GM18508 (cell line): Measurements from ENCODE around the gene CAPN12.

Source experiments
- ATAC-seq: cut with Tn5 transposase; IDR thresholded peaks from one replicate; pipeline ENCODE4 v1.9.1; 2021; ENCODE audit warnings: moderate number of reproducible peaks; ENCODE audit not compliant: insufficient read depth, unreplicated experiment

Gene CAPN12

DNA sequence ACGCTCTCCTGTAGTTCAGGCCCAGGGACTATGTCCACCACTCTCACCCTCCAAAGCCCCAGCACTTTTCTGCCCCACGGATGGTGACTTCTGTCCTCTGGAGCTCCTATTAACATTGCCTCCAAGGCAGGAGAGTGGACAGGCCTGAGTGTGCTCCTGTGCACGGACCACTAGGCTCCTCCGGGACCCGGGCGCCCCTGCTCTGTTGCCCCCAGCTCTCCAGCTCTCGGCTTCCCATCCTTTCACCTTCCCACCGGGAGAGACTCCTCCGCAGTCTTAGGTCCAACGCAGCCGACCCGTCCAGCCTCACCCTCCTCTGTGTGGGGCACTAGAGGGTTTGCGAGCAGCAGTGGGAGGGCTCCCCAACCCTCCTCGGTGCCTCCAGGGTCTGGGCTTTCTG, 30.4 kb downstream of the CAPN12 start:
- no peak for ATAC-seq

DNA sequence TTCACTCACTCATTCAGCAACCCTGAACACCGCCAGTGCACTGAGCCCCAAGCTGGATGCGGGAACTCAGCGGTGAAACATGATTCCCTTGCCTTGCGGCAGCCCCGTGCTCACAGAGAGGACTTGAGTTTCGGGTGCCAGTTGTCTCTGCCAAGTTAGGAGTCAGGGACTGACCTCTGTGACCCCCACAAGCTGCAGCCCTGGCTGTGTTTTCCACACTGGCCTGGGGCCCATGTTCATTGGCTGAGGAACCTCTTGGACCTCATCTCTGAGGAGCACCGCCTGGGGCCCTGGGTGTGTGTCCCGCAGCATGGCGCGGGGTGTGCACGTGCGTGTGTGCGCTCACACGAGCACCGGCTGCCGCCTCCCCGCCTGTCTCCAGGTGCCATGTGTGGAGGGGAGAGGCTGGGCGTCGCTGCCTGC, 31.0 kb downstream of the CAPN12 start:
- no peak for ATAC-seq

DNA sequence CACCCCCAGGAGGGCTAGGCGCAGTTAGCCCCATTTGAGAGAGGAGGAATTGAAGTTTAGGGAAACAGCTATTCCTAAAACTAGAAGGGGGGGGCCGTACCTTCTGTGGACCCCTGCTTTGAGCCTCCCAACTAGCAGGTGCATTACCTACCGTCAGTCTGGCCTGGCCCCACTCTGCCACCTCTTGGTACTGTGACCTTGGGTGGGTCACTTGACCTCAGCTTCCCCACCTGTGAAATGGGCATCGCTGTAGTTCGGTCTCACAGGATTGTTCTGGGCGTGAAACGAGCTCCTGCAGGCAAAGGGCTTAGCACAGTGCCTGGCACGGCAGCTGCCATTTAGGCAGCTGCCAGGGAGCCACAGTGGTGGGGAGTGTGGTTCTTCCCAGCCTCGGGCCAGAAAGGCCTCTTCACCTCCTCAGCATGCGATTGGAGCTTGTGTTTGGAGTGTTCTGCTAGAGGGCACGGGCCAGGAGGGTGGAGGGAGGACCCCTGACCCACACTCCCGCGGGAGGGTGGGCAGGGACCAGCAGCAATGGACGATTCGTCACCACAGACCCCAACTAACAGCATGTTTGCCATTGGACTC, 32.0 kb downstream of the CAPN12 start:
- no peak for ATAC-seq

DNA sequence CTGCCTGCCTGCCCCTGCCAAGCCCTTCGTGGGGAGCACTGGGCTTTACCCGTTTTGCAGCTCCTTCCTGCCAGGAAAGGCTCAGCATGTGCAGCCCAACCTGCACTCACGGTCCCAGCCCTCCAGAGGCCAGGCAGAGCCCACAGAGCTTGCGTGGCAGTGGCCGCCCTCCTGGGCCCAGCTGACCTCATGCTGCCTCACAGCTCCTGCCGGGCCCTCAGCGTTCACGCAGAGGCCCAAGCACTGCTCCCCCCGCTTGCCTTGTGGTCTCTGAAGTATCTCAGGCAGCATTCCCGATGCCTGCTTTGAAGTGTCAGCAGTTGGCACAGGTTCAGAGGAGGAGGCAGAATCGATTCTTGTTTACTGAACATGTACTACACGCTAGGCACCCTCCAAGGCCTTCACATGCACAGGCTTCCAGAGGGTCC, 32.5 kb downstream of the CAPN12 start:
- ATAC-seq: no peak

DNA sequence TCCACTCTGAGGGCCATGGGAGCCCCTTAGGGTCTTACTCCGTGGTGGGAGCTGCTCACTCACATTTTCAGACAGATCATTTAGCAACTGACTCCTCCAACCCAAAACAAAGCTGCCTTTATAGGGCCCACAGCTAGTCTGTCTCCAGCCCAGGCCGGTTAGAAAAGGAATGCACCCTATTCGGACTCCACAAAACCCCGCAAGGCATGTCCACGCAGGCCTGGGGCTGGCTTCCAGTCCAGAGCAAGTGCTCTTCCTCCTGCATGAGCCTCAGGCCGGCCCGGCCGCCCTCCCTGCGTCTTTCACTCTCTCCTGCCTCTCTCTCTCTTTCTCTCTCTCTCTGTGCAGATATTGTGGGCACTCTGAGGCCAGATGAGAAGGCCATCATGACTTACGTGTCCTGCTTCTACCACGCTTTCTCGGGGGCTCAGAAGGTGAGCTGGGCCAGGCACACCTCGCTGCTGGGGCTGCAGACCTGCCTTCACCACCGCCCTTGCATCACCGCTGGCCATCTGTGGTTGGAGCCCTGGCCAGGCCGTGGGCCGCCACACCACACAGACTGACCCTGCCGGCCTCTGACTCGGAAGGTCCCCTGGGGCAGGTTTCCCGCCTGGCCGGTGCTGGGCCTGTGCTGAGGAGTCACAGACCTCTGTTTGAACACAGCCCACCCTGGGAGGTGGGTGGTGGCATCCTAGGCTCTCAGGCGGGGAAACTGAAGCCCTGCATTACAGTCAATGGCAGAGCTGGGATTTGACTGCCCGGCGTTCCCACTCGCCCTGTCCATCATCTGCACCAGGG, 33.1 kb downstream of the CAPN12 start:
- ATAC-seq: no peak

DNA sequence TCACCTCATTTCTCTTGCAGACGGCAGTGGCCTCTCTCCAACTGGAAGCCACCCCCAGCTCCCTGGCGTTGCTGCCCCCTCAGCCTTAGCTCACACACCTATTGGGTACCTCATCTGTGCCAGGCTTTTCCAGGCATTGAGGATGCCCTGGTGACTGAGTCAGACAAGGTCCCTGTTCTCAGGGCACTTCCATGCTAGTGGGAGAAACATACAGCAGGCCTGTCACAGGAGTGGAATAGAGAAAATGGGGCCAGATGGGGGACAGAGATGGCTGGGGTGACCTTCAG, 33.9 kb downstream of the CAPN12 start:
- ATAC-seq: no peak

DNA sequence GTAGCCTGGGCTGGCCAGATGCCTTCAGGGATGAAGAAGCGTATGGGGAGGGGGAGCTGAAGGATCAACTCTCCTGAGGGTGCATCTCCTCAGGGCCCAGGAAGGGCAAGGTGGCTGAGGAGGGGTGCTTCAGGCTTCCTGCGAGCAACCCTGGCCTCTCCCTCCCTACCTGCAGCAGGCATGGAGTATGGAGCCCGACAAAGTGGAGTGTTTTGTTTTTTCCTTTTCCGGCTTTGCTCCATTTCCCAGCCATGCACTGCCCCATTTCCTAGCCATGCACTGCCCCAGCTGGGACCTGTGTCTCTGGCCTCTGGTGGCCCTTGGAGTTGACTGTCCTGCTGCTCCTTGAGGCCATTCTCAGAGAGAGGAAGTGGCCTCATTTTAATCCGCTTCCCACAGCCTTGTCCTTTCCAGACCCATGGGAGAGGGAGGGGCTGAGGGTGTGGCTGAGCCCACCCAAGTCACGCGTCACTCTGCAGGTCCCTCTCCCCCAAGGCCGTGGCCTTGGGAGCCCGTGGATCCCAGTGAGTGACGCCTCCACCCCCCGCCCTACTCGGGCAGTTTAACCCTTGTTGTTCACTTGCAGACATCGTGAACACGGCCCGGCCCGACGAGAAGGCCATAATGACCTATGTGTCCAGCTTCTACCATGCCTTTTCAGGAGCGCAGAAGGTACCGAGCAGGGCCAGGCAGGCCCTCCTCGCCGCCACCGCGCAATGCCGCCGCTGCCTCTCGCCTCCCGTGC, 34.4 kb downstream of the CAPN12 start:
- no peak for ATAC-seq

DNA sequence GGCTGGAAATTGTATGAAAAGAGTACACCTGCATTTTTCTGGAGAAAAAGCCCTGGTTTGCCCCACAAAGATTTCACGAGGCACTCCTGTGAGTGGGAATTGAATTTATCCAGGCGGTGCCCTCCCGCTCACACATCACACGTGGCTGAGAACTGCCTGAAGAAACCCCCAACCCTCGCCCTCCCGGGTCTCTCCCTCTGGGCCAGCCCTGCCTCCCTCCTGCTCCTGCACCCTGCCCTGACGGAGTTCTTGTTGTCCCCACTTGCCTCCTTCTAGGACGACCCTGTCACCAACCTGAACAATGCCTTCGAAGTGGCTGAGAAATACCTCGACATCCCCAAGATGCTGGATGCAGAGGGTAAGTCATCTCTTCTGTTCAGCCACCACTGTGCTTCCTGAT, 35.2 kb downstream of the CAPN12 start:
- ATAC-seq: no peak

DNA sequence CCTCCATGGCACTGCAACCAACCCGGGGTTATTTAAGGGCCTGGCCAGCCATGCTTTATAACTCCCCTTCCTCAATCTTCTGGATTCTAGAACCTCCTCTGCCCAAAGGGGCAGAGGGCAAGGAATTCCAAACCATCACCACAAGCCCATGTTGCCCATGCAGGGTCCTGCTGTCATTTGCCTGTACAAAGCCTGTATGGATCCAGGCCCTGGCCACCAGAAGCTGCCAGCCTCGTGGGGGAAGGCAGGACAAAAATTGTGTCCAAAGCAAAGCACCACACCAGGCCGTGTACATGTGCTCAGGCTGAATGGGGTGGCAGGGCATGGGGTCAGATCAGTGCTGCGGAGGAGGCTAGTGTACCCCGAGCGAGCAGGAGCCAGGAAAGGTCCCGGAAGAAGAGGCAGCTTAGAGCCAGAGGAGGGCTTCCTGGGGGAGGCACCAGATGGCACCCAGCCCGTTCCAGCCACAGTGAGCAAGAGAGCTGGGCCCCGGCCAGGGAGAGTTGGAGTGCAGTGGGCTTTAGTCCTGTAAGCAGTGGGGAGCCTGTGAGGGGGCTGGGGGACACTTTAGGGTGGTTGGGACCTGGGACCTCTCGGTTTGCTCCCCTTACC, 35.8 kb downstream of the CAPN12 start:
- no peak for ATAC-seq

DNA sequence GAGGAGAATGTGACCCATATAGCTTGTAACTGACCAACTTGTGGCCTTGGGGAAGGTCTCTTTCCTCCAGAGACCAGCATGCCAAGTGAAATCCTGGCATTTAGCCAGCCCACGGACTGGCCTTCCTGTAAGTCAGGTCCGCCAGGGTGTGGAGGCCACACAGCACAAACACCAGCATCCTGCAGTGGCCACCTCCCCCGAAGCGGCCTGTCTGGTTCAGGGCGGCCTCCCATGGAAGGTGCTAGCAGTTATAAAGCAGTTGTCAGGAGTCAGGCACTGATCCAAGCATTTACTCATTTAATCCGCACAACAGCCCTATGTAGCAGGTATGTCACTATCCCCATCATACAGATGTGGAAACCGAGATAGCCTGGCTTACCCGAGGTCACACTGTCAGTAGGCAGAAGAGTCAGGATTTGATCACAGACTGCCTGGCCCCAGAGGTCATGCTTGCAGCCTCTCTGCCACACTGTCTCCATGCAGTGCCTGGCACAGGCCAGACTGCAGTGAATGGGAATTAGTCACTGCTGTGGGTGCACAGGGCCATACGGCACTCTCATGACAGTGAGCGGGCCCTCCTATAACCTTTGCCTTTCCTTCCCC, 36.7 kb downstream of the CAPN12 start:
- ATAC-seq: no peak

DNA sequence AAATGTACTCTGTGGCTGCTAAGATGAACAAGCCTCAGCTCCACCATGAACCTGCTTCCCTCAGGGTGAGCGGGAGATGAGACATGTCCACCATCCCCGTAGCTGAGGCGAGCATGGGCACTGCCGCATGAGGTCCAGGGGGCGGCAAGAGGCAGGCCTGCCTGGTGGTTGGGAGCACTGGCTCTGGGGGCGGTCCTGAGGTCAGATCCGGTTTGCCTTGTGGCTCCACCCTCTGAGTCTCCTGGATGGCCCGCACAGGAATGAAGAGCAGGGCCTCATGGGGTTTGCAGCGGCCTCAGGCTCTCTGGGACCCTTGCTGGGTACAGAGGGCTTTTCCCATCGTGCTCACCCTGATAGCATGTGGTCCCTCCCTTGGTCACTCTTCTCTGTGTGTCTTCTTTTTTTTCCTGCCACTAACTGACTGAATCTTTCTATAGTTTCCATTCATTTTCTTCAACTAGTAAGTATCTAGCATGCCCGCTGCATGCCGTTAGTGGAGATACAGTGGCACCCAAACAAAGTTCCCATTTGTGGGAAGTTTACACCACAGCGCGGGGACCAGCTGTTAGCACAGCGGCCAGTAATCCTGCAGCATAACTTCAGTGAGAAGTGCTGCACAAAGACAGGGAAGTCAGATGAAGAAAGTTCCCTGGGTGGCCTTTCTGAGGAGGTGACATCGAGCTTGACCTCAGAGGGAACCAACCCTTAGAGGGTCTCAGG, 37.3 kb downstream of the CAPN12 start:
- ATAC-seq: no peak

DNA sequence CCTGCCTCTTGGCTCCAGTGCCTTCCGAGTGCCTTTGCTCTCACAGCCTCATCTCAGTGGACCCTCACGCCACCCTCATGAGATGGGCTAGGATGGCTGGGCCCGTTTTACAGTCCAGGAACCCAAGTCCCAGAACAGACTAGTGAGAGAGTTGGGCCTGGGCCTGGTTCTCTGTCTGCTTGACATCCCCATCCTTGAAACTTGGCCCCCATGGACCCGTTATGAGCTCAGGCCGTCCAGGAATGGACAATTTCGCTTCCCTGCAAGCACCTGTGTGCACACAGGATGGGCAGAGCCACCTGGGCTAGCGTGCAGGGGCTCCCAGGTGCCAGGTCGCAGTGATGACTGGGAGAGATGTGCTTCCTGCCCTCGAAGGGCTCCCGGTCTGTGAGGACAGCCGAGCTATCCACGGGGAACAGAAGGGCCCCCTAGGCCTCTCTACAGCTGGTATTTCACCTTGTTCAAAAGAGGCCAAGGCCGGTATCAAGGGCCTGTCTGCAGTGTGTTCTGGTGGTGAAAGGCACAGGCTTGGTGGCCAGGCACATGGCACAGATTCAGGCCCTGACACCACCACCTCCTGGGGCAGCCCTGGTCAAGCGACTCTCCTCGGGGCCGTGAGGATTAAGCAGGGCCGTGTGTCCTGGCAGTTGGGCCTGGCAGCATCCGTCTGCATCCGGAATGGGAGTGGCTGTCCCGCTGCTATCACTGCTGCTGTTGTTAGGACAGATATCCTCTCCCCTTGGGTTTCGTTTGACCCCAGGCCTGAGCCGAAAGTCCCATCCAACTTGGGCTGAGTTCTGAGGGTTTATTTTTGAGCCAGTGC, 38.9 kb downstream of the CAPN12 start:
- ATAC-seq: no peak

DNA sequence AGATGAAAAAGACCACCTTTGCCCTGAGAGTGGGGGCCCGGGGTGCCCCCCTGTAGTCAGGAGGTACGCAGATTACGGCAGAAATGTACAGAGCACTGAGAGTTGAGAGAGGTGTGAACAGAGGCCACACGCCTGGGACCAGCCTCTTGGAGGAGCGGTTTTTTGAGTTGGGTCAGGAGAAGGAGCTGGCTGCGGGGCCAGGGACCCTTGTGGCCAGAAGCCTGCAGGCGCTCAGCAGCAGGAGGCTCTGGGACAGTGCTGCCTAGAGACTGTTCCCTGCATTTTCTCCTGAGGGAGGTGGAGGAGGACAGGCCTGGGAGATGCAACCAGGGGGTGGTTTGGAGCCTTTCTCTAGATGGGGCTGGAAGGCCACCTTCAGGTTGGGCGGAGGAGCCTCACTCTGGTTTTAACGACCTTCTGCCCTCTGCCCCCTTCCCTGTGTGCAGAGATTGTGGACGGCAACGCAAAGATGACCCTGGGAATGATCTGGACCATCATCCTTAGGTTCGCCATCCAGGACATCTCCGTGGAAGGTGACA, 39.7 kb downstream of the CAPN12 start:
- no peak for ATAC-seq

DNA sequence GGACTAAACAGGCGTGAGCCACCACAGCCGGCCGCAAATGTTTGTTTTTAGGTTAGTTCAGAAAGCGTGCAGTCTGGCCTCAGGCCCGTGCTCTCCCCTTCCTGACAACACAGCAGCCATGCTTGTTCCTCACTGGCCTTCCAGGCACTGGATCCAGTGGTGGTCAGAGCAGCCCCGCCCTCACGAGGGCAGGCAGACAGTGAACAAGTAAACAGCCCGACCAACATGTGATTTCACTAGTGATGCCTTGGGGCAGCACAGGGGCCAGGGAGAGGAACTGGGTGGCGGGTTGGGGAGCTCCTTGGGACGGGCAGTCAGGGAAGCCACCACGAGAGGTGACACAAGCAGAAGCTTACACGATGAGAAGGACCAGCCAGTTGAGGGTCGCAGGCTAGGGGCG, 40.8 kb downstream of the CAPN12 start:
- no peak for ATAC-seq

DNA sequence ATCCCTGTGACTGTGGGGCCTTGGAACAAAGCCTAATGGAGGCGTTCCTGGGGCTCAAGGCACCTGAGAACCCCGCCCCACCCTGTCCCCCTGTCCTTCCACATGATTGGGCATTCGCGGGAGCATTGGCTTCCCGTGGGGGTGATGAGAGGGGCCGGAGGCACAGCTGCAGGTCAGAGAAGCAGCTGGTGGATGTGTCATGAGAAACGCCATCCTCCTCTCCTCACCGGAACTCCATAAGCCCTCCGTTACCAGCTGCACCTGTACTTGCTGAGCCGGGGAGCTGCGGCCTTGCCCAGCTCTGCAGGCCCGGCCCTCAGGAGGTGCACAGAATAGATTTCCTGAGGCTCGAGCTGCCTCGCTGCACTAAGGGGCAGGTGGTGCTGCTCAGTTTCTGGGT, 42.0 kb downstream of the CAPN12 start:
- ATAC-seq: no peak

DNA sequence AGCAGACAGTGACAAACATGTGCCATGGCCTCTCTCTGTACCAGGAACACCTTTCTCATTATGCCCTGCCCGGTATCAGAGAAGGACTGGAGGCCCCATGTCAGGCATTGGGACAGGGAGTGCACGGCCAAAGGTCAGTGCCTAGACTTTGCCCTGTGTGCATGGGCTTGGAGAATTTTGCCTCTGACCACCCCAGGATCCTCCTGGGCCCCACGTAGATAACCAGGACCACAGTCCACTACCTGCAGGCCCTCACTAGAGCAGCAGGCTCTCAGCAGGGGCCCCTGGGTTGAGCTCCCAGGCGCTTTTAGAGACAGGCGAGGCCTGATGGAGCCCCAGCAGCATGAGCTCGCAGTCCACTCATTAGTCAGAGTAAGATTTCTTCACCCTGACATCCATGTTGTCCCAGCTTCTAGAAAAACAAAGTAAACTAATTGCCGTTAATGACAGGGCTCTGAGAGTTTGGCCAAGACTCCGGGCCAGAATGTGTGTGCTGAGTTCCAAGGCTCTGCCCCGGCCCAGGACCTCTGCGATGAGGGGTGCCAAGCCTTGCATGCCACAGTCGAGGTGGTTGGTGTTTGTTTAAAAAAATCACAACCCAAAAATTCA, 42.7 kb downstream of the CAPN12 start:
- no peak for ATAC-seq

DNA sequence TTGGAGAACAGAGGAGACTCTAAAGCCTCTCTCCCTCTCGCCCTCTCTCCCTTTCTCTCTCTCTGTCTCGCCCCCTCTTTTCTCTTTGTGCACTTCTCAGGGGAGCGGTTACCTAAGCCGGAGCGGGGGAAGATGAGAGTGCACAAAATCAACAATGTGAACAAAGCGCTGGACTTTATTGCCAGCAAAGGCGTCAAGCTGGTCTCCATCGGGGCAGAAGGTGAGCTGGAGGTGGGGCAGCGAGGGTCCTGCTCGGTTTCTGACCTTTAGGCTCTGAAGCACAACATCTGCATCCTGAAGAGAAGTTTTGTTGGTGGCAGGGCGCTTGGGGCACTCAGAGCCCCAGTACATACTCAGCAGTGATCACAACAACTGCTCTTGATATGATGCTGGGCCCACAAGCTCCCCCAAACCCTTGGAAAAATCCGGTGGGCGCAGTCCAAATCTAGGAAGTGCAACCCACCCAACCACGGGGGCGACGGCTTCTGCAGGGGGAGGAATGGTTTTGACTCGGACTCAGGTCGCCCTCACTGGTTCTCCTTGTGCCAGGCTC, 43.3 kb downstream of the CAPN12 start:
- no peak for ATAC-seq

DNA sequence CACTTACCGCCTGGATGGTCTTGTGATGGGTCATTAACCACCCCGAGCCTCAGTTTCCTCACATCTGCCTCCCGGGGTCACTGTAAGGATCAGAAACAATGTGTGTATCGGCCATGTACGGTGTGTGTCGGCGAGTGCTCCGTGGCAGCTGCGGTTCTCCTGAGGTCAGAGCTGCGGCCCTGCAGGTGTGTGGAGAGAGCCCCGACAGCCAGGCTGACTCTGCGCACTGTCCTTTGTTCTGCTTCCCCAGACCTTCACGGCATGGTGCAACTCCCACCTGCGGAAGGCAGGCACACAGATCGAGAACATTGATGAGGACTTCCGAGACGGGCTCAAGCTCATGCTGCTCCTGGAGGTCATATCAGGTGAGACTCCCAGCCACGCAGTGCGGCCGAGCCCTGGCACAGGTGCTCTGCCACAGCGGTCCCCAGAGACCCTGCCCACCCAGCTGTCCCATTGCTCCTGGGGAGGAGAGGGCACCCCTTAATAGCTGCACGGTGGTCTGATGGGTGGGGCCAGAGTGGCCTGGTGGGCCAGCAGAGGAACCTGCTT, 43.8 kb downstream of the CAPN12 start:
- ATAC-seq: no peak
